HG02884 (cell line): ENCODE data around the gene SNED1.

Source experiments
- ATAC-seq: cut with Tn5 transposase; IDR thresholded peaks from one replicate; pipeline ENCODE4 v1.9.1; 2021; ENCODE audit warnings: mild to moderate bottlenecking, moderate library complexity; ENCODE audit not compliant: unreplicated experiment

The SNED1 gene

GRCh38 chr2:241020629-241021190, 22.3 kb downstream of the SNED1 start:
- no peak for ATAC-seq

GRCh38 chr2:241025639-241026038, 27.2 kb downstream of the SNED1 start:
- no peak for ATAC-seq

- no peak for ATAC-seq
These were observed 31.3 kb downstream of the SNED1 start for GRCh38 chr2:241029599-241030332.

GRCh38 chr2:241030333-241030680, 31.9 kb downstream of the SNED1 start:
- ATAC-seq = no peak

GRCh38 chr2:241030883-241031282, 32.5 kb downstream of the SNED1 start:
- no peak for ATAC-seq

- ATAC-seq = no peak
These were observed 33.2 kb downstream of the SNED1 start for GRCh38 chr2:241031436-241032165.

- ATAC-seq = no peak
These were observed 35.0 kb downstream of the SNED1 start for GRCh38 chr2:241033336-241033987.

GRCh38 chr2:241033994-241034393, 35.6 kb downstream of the SNED1 start:
- ATAC-seq = no peak

GRCh38 chr2:241034490-241035141, 36.2 kb downstream of the SNED1 start:
- ATAC-seq = no peak

- ATAC-seq = no peak
These were observed 36.9 kb downstream of the SNED1 start for GRCh38 chr2:241035142-241035817.

GRCh38 chr2:241035818-241036396, 37.5 kb downstream of the SNED1 start:
- ATAC-seq = peak; percentile 13

- ATAC-seq = peak; percentile 57
These were observed 38.1 kb downstream of the SNED1 start for GRCh38 chr2:241036397-241036963.

GRCh38 chr2:241036964-241037421, 38.6 kb downstream of the SNED1 start:
- no peak for ATAC-seq

- ATAC-seq = no peak
These were observed 39.1 kb downstream of the SNED1 start for GRCh38 chr2:241037498-241037897.

- no peak for ATAC-seq
These were observed 40.2 kb downstream of the SNED1 start for GRCh38 chr2:241038374-241039180.

- no peak for ATAC-seq
These were observed 41.0 kb downstream of the SNED1 start for GRCh38 chr2:241039416-241039815.

GRCh38 chr2:241040081-241040803, 41.8 kb downstream of the SNED1 start:
- ATAC-seq = no peak

- ATAC-seq = peak; percentile 70
These were observed 43.3 kb downstream of the SNED1 start for GRCh38 chr2:241041589-241042158.
